ENCODE results near the gene OR5K2.

- TF ChIP-seq CTCF (IDR thresholded peaks at IDR 0.05; ENCODE audit: insufficient read depth, low read length, poor library complexity, severe bottlenecking): no peak
- TF ChIP-seq EZH2phosphoT487 (conservative IDR thresholded peaks at IDR 0.05; ENCODE audit: low read length): no peak
Observed at GRCh38 chr3:98519351-98519750, 21.9 kb downstream of the OR5K2 start.

Data from SU-DHL-6 (cell line).